ENCODE measurements around the gene DHCR7. TPM values are rescaled to one million over a fixed set of nuclear protein-coding genes. Genes with fewer than 3 reads are reported as not detected.

Gene DHCR7
- total RNA-seq, 1 donor from 2014 or later, result 208 TPM

DNA sequence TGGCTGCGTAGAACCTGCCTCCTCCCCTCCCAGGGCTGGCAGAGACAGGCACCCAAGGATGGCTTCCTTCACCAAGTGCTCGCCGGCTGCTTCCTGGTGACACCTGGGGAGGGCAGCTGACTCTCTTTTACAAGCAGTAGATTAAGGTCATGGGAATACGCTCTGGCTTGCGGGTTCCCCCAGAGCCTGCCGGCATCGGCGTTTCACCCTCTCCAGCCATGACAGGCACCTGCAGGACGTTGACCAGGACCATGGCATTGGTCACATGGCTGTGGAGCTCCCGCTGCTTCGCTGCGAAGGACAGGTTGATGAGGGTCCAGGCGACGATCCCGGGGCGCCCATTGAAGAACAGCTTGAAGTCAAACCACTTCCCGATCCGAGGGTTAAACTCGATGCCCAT lies 9.5 kb downstream of the DHCR7 start:
- Mint-ChIP-seq H3K36me3 (ENCODE audit: low read depth) (peaks cover 24% of the 10 kb centered on the region), H3K4me1 (peaks cover 4% of the 10 kb centered on the region), H3K4me3 (no peak overlapping the region), H3K27ac (ENCODE audit: unreplicated experiment) (no peak overlapping the region), H3K27me3 (ENCODE audit: low read depth) (no peaks in the 10 kb centered on the region), H3K9me3 (no peaks in the 10 kb centered on the region)
- TF ChIP-seq, protein P1, sequence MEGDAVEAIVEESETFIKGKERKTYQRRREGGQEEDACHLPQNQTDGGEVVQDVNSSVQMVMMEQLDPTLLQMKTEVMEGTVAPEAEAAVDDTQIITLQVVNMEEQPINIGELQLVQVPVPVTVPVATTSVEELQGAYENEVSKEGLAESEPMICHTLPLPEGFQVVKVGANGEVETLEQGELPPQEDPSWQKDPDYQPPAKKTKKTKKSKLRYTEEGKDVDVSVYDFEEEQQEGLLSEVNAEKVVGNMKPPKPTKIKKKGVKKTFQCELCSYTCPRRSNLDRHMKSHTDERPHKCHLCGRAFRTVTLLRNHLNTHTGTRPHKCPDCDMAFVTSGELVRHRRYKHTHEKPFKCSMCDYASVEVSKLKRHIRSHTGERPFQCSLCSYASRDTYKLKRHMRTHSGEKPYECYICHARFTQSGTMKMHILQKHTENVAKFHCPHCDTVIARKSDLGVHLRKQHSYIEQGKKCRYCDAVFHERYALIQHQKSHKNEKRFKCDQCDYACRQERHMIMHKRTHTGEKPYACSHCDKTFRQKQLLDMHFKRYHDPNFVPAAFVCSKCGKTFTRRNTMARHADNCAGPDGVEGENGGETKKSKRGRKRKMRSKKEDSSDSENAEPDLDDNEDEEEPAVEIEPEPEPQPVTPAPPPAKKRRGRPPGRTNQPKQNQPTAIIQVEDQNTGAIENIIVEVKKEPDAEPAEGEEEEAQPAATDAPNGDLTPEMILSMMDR (conservative IDR thresholded peaks at IDR 0.05), result no peak
- DNase-seq (ENCODE audit: low read depth, low spot score), result no peak

DNA sequence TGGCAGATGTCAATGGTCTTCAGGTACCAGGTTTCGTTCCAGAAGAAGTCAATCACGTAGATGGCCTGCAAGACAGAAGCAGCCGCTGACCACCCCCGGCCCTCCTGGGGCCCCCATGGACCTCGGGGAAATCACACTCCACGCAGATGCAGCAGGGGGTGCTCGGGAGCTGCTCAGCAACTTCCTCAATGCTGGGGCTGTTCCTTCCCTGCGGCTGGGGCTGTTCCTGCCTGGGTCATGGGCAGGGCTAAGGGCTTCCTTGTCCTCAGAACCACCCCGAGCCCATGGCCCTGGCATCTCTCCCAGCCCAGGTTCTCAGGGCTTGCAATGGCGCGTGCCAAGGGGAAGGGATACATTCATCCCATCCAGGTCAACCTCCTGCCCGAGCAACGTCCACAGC lies 10.3 kb downstream of the DHCR7 start:
- DNase-seq (ENCODE audit: low read depth, low spot score), result no peak
- Mint-ChIP-seq H3K36me3 (ENCODE audit: low read depth) (peaks cover 23% of the 10 kb centered on the region), H3K27me3 (ENCODE audit: low read depth) (no peaks in the 10 kb centered on the region), H3K9me3 (no peaks in the 10 kb centered on the region), H3K4me1 (peaks cover 4% of the 10 kb centered on the region), H3K27ac (ENCODE audit: unreplicated experiment) (no peak overlapping the region), H3K4me3 (no peak overlapping the region)
- TF ChIP-seq, protein P1 (conservative IDR thresholded peaks at IDR 0.05), result no peak

DNA sequence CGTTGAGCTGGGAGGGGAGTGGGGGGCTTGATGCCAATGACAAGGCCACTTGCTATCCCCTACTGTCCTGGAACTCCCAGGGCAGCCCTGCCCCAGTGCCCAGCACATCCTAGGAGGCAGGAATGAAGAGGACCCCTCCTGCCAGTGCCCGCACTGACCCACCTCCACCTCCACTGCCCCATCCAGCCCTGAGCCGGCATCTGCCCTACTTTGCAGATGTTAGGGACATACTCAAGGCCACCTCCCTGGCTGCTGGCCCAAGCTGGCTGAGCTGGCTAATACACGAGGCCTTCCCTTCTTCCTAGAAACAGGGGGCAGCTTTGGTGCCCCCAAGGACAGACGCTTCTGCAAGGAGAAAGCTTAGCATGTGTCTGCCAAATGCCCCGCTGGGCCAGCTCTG lies 10.8 kb downstream of the DHCR7 start:
- Mint-ChIP-seq H3K36me3 (ENCODE audit: low read depth) (peaks cover 19% of the 10 kb centered on the region), H3K9me3 (no peaks in the 10 kb centered on the region), H3K4me3 (no peak overlapping the region), H3K27ac (ENCODE audit: unreplicated experiment) (no peak overlapping the region), H3K27me3 (ENCODE audit: low read depth) (no peaks in the 10 kb centered on the region), H3K4me1 (peaks cover 4% of the 10 kb centered on the region)
- TF ChIP-seq, protein P1 (conservative IDR thresholded peaks at IDR 0.05), result no peak
- DNase-seq (ENCODE audit: low read depth, low spot score), result no peak

DNA sequence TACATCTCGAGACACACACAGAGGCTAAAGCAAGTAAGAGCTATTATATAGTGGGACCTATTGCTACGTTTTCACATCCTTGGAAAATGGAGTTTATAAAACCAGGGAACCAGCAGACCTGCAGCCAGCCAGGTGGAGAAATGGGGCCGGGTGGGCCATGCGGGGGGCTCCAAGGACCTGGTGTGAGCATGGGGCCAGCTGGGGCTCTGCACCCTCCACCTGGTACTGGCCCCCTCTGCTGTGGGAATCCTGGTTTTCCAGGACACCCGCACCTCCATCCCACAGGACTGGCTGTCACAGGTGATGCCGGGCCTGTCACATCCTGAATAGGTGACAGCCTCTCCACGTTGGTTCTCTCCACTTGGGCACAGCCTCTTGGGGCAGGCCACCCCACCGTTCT lies 11.3 kb downstream of the DHCR7 start:
- Mint-ChIP-seq H3K4me1 (peaks cover 4% of the 10 kb centered on the region), H3K4me3 (no peak overlapping the region), H3K27ac (ENCODE audit: unreplicated experiment) (no peak overlapping the region), H3K27me3 (ENCODE audit: low read depth) (no peaks in the 10 kb centered on the region), H3K9me3 (no peaks in the 10 kb centered on the region), H3K36me3 (ENCODE audit: low read depth) (peaks cover 16% of the 10 kb centered on the region)
- TF ChIP-seq, protein P1 (conservative IDR thresholded peaks at IDR 0.05), result no peak
- DNase-seq (ENCODE audit: low read depth, low spot score), result no peak

DNA sequence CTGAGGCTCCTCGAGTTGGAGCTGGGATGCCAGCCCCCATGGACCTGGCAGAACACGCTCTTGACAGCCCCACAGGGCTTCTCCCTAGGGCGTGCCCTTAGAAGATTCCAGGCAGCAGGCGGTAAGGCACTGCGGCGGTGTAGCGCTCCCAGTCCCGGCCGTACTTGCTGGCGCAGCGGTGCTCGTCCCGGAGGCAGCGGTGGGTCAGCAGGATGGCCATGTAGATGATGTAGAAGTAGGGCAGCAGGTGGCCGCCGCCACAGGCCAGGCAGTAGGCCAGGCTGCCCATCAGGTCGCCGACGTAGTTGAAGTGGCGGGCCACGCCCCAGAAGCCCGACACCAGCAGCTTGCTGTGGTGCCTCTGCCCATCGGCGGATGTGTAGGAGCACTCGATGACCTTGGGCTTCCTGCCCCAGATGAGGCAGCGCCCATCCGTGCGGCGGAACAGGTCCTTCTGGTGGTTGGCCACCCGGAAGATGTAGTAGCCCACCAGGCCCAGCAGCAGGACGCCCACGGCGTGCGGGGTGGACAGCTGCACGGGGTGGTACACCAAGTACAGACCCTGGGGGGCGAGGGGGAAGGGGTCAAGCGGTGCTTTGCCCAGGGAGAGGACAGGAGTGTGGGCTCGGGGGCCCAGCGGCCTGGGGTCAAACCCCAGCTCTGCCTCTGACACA lies 12.8 kb downstream of the DHCR7 start:
- Mint-ChIP-seq H3K27ac (ENCODE audit: unreplicated experiment) (no peak overlapping the region), H3K4me1 (peaks cover 4% of the 10 kb centered on the region), H3K9me3 (no peaks in the 10 kb centered on the region), H3K36me3 (ENCODE audit: low read depth) (peaks cover 13% of the 10 kb centered on the region), H3K4me3 (no peak overlapping the region), H3K27me3 (ENCODE audit: low read depth) (no peaks in the 10 kb centered on the region)
- no peak for DNase-seq (ENCODE audit: low read depth, low spot score)
- TF ChIP-seq, protein P1 (conservative IDR thresholded peaks at IDR 0.05), result no peak
